ENCODE data around the gene KRTAP5-1.
"Not testable (repeated sequence)": the region's sequence is repeated elsewhere in the genome, so short reads cannot be mapped to it uniquely, and the experiment has no call there.

The KRTAP5-1 gene, protein sequence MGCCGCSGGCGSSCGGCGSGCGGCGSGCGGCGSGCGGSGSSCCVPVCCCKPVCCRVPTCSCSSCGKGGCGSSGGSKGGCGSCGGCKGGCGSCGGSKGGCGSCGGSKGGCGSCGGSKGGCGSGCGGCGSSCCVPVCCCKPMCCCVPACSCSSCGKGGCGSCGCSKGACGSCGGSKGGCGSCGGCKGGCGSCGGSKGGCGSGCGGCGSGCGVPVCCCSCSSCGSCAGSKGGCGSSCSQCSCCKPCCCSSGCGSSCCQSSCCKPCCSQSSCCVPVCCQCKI

DNA sequence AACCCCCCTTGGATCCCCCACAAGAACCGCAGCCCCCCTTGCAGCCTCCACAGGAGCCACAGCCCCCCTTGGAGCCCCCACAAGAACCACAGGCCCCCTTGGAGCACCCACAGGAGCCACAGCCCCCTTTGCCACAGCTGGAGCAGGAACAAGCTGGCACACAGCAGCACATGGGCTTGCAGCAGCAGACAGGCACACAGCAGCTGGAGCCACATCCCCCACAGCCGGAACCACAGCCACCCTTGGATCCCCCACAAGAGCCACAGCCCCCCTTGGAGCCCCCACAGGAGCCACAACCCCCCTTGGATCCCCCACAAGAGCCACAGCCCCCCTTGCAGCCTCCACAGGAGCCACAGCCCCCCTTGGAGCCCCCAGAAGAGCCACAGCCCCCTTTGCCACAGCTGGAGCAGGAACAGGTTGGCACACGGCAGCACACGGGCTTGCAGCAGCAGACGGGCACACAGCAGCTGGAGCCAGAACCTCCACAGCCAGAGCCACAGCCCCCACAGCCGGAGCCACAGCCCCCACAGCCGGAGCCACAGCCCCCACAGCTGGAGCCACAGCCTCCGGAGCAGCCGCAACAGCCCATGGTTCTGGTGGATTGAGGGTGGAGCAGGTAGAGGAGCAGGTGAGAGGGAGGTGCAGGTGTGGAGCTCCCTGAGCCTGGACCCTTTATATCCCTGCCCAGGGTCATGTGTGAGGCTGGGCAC is at the start of gene KRTAP5-1:
KRTAP5-1 (minus strand) TSS at position 623 of the 710 bp plus-strand sequence; CDS start at position 589, 34 bp downstream.
- not testable (repeated sequence) for DNase-seq

DNA sequence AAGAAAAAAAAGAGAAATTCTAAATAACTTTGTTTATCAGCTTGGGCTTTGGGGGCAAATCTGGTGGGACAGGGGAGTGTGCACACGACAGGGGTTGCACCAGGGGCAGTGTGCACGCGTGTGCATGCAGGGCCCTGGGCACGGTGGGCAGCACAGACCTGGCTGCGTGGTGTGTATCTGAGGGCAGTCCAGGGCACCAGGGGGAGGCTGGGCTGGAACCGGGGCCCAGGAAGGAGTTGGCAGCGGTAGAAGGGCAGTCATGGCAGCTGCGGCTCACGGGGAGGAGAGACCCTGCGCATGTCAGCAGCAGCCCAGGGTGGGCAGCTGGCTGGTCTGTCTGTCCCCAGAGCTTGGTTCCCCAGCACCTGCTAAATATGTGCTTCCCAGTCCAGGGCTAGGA is 48.8 kb upstream of the KRTAP5-1 start:
- DNase-seq = no peak

DNA sequence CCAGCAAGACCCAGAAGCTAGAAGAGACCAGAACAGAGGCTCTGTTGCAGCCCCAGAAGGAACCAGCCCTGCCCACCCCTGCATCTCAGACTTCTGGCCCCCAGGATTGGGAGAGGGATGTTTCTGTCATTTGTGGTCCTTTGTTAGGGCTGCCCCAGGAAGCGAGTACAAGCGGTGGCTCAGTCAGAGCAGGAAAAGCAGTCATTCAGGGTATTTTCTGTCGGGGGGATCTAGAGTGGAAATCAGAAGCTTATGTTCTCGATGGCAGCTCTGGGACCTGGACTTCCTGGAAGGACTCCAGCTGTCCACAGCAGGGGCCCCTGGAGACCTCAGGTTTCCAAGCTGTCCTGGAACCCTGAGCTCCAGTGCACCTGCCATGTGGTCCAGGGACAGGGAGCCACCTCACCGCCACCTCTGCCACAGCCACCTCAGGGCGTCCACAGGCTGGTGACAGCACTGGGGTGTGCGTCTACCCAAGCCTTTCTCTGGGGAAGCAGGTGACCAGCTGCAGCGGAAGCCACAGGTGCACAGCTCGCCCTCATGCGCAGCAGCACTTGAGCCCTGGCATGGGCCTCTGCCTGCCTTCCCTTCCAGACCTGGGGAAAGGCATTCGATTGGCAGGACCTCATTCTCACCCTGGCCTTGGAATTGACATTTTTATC is 47.1 kb upstream of the KRTAP5-1 start:
- no peak for DNase-seq

DNA sequence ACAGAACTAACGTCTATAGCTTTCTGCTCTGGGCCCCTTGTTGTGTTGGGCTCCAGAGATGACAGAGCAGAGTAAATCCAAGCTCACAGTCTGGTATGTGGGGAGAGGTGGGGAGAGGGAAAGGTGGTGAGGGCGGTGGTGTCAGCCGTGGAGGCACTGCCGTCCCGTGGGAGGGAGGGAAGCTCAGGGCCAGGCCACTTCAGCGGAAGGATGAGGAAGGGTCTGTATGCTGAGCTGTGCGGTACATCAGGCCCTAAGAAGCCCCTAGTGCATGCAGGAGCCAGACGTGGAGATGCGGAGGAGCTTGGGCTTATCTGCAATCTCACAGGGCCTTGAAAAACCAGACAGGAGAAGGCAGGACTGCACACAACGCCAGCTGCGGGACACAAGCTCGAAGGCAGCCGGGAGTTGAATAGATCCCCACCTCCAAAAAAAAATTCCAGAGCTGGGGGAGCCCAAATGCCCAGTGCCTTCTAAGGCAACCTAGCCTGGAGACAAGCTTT is 46.0 kb upstream of the KRTAP5-1 start:
- no peak for DNase-seq

DNA sequence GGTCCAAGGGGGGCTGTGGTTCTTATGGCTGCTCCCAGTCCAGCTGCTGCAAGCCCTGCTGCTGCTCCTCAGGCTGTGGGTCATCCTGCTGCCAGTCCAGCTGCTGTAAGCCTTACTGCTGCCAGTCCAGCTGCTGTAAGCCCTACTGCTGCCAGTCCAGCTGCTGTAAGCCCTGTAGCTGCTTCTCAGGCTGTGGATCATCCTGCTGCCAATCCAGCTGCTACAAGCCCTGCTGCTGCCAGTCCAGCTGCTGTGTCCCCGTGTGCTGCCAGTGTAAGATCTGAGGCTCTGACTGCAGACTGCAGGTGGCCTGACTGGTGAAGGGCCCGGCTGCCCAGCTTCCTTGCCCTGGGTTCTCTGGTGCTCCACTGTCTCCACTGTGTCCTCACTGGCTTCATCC is 45.2 kb upstream of the KRTAP5-1 start:
- DNase-seq = peak; percentile 45

DNA sequence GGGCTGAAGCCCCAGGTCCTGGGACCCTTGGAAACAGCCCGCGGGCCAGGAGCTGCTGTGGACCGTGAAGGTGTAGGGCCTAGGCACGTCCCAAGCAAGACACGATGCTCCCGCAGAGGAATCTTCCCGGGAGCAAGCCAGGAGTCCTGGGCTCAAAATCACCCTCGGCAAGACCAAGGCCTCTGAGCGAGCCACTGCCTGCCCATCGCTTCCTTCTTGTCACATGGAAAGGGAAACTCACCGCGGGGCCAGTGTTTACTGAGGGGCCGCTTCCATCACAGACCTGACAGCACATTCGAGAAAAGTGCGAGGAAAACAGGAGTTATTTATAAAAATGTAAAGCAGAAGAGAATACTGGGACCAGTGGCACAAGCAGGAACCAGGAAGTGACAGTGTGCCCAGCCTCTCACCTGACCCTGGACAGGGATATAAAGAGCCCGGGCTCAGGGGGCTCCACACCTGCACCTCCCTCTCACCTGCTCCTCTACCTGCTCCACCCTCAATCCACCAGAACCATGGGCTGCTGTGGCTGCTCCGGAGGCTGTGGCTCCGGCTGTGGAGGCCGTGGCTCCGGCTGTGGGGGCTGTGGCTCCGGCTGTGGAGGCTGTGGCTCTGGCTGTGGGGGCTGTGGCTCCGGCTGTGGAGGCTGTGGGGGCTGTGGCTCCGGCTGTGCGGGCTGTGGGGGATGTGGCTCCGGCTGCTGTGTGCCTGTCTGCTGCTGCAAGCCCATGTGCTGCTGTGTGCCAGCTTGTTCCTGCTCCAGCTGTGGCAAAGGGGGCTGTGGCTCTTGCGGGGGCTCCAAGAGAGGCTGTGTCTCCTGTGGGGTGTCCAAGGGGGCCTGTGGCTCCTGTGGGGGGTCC is 44.5 kb upstream of the KRTAP5-1 start, which contains the start of gene KRTAP5-5:
KRTAP5-5 (plus strand) TSS at position 450 of the 860 bp plus-strand sequence; CDS start at position 516, 66 bp downstream.
- no peak for DNase-seq

DNA sequence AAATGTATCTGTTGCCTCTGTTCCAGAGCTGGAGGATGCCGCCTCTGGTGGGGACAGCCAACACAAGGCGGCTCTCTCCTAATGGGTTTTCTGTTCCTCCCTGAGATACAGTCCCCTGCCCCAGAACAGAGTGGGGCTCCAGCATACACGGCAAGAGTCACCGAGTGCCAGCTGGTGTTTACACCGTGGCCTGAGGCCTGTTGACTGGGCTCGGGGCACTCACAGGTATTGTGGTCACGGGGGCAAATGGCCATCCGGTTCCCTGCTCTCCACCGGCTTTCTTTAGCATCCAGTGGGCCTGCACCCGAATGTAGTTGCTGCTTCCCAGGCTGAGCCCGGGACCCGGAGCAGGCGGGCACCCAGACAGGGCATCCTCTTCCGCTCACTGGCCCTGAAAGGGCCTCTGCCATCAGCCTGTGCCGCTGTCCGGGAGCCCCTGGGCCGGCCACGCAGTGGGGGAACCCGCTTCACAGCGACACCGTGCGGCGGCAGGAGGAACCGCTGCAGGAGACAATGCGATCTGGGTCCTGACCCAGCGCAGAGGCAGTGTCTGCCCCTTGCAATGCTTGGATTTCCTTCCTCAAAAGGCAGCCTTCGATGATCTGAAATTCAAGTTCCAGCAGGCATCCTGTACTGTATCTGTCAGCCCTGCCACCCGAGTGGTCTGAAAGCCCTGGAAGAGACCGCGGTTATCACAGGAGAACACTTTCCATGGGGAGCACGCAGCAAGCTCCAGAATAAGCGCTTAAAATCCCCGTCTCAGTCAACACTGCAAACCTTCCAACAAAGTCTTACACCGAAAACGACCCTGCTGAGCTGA is 43.6 kb upstream of the KRTAP5-1 start:
- DNase-seq = peak; percentile 68

DNA sequence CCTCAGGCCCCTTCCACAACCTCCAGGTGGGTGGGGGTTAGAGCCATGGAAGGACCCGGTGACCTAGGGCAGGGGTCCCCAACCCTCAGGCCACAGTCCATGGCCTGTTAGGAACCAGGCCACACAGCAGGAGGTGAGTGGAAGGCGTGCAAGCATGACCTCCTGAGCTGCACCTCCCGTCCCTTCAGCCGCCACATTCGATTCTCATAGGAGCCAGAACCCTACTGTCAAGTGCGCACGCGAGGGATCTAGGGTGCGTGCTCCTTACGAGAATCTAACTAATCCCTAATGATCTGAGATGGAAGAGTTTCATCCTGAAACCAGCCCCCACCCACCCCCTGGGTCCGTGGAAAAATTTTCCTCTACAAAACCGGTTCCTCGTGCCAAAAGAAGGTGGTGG is 40.5 kb upstream of the KRTAP5-1 start:
- no peak for DNase-seq

DNA sequence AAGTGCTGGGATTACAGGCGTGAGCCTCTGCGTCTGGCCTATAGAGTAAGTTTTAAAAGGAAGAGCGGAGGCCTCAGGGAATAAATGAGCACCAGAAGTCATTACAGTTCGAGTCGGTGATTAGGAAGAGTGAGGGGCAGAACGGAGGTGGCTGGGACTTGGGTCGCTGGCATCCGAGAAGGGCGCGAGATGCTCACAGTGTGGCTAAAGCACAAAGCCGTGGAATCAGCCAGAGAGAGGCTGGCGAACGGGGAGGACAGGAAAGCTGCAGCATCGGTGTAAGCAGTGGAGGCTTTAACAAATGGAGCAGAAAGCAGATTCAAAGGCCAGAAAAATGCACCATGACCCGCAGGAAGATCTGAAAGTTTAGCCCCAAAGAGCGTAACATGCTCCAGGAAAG is 39.5 kb upstream of the KRTAP5-1 start:
- DNase-seq = no peak

DNA sequence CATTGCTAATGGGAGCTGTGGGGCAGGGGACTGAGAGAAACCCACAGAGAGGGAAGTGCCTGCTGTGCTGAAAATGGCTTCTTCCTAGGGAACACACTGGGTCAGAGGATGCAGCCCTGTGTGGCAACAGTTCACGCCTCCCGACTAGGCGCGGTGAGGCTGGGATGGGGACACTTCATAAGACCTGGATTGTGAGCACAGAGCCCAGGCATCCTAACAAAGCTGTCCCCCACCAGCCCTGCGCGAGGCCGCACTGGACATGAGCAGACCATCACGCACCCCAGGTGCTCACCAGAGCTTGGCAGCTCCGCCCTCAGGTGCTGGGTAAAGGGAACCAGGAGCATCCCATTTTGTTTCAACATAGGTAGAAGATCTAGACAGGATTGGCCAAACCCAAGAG is 38.6 kb upstream of the KRTAP5-1 start:
- no peak for DNase-seq

DNA sequence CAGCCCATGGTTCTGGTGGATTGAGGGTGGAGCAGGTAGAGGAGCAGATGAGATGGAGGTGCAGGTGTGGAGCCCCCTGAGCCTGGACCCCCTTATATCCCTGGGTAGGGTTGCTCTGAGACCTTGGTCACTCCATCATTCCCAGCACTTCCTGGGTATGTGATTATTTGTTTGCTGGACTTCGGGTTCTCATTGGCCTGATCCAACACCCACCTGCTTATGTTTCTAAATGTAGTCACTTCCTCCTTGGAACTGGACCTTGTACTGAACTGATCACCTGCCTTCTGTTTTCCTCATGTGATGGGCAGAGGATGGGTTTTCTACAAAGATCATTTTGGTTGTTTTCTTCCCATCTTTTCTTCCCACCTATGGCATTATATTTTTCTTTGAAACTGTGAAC is 37.0 kb upstream of the KRTAP5-1 start, which contains the start of gene KRTAP5-4:
KRTAP5-4 (minus strand) TSS at position 53 of the 400 bp plus-strand sequence; CDS start at position 8, 45 bp downstream.
- DNase-seq = no peak

DNA sequence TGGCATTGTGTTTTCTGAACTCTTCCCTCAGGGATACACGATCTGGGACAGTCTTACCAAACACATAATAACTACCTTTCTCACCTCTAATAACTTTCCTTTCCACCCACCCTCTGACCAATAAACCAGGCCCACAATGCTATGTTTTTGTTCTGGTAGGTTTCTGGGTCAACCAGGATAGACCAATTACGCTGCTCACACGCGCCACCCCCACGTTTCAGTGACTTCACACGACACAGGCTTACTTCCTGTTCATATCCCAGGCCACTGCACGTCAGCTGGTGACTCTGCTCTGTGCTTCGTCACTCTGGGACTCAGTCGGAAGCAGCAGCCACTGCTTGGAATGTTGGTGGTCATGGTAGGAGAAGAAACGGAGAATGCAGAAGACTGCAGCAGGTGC is 34.4 kb upstream of the KRTAP5-1 start:
- no peak for DNase-seq

DNA sequence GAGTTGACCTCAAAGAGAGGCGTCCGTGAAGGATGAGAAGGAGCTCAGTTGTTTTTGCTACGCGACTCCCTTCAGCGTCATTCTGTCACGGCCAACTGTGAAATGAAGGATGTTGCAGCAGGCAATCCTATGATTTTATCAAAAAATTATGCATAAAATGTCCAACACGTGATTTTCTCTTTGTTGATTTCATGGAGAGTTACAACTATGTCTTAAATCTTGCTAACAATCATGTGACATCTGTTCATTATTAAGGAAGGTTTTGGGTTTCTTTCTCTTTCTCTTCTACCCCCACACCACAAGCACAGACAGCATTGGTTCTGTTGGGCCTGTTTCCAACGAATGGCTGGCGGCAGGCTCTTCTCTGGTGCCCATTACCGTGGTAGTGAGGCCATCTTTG is 33.1 kb upstream of the KRTAP5-1 start:
- no peak for DNase-seq

DNA sequence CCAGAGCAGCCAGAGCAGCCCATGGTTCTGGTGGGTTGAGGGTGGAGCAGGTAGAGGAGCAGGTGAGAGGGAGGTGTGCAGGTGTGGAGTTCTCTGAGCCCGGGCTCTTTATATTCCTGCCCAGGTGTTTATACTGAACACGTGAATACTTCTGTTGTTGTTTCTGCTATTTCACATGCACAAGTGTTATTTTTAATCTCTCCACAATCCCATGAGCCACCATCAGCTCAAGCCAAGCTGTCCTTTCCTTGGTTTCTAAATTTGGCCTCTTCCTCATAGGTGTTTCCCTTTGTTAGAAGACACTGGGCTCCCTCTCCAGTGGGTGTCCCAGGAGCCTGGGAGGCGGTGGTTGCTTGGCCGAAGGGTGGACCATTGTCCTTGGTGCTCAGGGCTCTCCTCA is 23.3 kb upstream of the KRTAP5-1 start, which contains the start of gene KRTAP5-3:
KRTAP5-3 (minus strand) TSS at position 101 of the 400 bp plus-strand sequence; CDS start at position 23, 78 bp downstream.
- DNase-seq = no peak

DNA sequence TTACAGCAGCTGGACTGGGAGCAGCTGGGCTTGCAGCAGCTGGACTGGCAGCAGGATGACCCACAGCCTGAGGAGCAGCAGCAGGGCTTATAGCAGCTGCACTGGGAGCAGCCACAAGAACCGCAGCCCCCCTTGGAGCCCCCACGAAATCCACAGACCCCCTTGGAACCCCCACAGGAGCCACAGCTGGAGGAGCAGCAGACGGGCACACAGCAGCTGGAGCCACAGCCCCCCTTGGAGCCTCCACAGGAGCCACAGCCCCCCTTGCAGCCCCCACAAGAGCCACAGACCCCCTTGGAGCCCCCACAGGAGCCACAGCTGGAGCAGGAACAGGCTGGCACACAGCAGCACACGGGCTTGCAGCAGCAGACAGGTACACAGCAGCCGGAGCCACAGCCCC is 22.8 kb upstream of the KRTAP5-1 start:
- DNase-seq = not testable (repeated sequence)

DNA sequence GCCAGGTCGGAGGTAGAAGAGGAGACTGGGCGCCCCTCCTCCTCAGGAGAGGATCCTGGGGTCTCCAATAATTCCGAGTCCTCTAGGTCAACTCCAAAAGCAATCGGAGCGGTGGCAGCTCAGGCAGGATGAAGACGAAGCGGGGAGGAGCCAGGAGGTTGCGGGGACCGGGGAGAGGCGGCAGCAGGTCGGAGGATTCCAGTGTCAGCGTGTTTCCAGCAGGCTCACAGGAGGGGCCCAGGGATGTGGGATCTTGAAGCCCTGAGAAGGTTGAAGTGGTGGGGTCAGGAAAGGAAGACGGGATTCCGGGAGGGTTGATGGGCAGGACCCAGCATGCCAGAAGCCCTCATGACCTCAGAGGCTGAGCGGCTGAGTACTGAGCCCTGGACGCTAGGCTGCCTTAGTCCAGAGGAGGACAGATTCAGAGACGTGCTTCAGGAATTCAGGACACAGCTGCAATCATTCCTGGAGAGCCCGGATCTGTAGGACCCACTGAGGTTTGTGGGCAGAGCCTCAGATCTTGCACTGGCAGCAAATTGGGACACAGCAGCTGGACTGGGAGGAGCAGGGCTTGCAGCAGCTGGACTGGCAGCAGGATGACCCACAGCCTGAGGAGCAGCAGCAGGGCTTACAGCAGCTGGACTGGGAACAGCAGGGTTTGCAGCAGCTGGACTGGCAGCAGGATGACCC is 22.2 kb upstream of the KRTAP5-1 start:
- not testable (repeated sequence) for DNase-seq

DNA sequence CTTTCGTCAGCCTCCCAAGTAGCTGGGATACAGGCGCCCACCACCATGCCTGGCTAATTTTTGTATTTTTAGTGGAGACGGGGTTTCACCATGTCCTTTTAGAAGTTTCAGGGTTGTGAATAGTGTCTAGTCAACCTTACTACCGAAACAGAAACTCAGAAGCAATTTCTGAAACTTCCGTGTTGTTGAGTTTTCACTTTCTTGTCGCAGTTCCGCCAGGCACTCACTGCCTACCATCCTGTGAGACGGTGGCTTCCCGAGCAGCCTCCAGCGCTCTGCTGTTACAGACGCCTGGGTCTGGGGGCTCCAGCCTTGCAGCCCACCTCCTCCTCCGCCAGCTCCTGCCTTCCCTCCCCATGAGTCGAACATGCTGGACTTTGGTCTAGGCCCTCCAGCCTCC is 20.8 kb upstream of the KRTAP5-1 start:
- DNase-seq = not testable (repeated sequence)

DNA sequence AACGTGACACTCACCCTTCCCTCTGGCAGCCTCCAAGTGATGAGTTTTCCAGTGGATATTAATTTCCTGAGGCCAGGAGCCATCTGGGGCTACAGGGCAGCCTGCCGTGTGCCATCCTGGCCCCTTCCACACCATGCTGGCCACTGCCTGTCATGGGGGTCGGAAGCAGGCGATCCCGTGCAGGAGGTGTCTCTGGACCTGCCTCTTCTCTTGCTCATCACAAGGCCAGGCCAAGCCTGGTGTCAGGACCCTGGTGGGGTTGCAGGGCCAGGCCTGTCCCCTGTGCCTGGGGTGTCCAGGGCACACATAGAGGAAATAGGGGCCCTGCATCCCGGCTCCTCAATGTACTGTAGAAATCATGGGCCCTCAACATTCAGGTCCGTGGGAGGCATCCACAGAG is 19.6 kb upstream of the KRTAP5-1 start:
- DNase-seq = no peak

DNA sequence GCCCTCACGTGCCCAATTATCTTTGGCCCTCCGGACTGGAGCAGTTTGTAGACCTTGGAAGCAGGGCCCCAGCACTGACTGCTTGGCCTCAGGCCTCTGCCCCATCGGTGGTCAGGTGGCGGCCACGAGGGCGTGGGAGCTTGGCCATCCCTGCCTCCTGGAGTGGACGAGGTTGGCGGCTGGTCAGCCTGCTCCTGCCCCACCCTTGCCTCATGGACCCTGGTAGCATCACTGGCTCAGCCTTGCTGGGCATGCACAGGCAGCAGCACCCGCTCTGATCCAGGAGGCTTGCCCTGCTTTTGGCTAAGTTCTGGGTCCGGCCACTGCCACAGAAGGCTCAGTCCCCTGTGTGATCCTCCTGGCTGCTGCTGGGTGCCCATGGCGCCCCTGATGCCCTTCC is 19.1 kb upstream of the KRTAP5-1 start:
- DNase-seq = no peak

DNA sequence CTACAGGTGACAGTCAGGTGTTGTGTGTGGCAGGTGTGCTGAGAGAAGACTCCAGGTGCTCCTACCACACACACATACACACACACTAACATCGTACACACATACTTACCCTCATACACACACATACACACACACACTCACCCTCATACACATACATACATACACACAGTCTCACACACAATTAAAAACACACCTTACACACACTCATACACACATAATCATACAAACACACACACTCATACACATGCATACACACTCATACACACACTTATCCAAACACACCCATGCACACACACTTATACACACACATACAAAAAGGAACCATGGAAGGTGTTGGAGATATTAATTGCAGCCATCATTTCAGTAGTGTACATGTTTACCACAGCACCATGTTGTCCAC is 18.5 kb upstream of the KRTAP5-1 start:
- no peak for DNase-seq

DNA sequence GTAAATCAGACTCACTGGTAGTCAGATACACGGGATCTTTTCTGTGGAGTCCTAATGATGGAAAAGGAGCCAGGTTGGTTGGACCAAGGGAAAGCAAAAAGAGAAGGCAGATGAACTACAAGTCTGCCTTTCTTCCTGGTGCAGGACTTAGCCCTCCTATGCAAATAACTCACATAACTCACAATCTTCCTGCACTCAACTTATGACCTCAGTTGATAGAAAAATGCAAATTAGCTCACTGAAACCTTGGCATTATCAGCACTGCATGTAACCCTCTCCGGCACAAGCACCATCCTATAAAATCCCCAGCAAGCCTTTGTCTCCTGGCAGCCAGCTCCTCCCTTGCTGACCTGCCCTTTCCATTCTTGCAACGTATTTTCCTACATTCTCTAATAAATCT is 16.6 kb upstream of the KRTAP5-1 start:
- DNase-seq = not testable (repeated sequence)

Measured in femur (tissue), 1 donor.